HG03442 (cell line): ENCODE measurements around the gene CDK5.
A peak's percentile ranks its signal among the peaks of the same experiment; 100 is the strongest.

Experiments
- ATAC-seq: cut with Tn5 transposase; IDR thresholded peaks from one replicate; pipeline ENCODE4 v1.9.1; 2021; ENCODE audit warnings: mild to moderate bottlenecking, moderate library complexity; ENCODE audit not compliant: unreplicated experiment

The CDK5 gene

DNA sequence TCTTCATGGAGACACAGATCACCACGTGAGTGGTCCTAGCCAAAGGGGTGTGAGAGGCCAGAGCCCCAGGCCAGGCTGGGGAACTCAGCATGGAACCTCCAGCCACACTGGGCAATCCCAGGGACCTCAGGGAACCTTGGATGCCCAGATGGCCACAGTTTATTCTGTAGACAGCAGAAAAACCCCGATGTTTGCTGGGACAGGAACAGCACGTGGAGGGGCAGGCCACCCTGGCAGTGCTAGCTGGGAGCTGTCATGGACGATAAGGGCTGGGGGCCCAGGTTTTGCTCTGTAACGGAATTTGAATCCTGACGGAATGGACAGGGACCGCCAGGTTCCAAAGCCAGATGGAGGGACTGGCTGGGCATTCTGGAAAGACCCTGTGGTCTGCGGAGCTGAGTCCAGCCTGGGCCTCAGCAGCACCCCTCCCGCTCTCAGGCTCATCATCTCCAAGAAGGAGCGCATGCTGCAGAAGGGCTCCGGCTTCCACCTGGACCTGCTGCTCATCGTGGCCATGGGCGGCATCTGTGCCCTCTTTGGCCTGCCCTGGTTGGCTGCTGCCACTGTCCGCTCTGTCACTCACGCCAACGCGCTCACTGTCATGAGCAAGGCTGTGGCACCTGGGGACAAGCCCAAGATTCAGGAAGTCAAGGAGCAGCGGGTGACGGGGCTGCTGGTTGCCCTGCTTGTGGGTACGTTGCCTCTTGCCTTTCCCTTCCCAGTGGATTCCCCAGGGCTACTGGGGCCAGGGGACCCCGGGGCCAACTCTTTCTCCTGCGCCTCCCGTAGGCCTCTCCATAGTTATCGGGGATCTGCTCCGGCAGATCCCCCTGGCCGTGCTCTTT lies 17.3 kb upstream of the CDK5 start:
- no peak for ATAC-seq

DNA sequence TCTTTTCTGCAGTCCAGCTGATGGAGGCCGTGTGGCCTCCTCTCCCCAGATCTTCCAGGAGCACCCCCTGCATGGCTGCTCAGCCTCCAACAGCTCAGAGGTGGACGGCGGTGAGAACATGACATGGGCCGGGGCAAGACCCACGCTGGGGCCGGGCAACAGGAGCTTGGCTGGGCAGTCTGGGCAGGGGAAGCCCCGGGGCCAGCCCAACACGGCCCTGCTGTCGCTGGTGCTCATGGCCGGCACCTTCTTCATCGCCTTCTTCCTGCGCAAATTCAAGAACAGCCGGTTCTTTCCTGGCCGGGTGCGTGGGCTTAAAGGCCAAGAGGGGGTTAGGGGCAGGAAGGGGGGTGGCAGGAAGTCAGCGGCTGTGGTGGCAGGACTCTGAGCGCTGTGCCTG lies 16.3 kb upstream of the CDK5 start:
- ATAC-seq, result no peak

DNA sequence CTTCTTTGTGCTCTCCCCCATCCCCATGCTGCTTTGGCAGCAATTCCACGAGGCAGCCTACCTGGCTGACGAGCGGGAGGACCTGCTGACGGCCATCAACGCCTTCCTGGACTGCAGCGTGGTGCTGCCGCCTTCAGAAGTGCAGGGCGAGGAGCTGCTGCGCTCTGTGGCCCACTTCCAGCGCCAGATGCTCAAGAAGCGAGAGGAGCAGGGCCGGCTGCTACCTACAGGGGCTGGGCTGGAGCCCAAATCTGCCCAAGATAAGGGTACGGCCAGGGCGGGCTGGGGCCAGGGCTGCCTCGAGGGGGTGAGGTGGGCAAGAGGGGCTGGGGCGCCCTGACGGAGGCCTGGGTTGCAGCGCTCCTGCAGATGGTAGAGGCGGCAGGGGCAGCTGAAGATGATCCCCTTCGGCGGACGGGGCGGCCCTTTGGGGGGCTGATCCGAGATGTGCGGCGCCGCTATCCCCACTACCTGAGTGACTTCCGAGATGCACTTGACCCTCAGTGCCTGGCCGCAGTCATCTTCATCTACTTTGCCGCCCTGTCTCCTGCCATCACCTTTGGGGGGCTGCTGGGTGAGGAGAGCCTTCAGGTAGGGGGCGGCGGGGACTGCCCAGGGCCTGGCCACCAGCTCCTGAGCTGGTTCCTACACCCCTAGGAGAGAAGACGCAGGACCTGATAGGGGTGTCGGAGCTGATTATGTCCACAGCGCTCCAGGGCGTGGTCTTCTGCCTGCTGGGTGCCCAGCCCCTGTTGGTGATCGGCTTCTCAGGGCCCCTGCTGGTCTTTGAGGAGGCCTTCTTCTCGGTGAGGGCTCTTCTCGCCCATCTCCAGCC lies 13.6 kb upstream of the CDK5 start:
- ATAC-seq, result no peak

DNA sequence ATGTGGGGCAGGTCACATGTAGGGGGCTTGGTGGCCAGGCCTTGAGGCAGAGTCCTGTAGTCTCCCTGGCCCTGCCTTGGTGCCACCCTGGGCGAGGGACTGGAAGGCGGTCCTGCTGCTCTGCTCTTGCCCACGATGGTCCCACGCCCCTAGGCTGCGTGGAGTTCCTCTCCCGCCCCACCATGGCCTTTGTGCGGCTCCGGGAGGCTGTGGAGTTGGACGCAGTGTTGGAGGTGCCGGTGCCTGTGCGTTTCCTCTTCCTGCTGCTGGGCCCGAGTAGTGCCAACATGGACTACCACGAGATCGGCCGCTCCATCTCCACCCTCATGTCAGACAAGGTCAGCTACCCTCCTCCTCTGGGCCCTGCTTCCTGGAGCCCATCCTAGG lies 12.9 kb upstream of the CDK5 start:
- no peak for ATAC-seq

DNA sequence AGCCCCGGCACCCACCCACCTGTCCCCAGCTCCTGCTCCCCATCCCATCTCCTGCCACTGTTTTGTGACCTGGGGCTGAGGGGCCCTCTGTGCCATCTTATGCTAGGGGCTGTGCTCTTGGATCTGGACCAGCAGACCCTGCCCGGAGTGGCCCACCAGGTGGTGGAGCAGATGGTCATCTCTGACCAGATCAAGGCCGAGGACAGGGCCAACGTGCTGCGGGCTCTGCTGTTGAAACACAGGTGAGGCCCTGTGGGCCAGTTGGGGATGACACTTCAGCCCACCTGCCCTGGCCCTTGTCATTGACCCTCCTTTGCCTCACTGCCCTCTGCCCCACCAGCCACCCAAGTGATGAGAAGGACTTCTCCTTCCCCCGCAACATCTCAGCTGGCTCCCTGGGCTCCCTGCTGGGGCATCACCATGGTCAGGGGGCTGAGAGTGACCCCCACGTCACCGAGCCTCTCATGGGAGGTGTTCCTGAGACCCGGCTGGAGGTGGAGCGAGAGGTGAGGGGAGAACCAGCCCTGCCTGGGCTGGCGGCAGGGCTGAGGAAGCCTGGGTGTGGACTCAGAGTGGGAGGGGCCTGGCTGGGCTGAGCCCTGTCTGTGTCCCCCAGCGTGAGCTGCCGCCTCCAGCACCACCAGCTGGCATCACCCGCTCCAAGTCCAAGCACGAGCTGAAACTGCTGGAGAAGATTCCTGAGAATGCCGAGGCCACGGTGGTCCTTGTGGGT lies 12.3 kb upstream of the CDK5 start:
- ATAC-seq, result no peak

DNA sequence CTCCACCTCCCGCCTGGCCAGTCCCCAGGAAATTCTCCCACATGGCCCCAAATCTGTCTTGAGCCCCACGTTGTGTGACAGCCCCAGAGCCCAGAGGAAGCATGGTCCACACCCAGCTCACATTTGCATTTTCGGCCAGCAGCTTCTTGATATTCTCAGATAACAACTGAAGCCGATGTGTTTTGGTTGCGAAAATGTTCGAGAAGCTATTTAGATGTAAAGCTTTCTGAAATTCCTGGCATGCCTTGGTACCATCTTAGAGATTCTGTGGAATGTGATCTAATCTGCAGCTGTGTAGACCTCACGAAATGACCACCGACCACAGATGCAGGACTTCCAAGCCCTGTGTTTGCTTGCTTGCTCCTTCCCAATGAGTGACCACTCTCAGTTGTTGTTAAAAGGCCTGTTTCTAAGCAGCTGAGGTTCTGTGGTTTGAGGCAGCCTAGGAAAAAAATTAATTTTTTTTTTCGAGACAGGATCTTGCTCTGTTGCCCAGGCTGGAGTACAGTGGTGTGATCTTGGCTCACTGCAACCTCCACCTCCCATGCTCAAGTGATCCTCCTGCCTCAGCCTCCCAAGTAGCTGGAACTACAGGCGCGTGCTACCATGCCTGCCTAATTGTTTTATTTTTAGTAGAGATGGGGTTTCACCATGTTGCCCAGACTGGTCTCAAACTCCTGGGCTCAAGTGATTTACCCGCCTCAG lies 10.5 kb upstream of the CDK5 start:
- no peak for ATAC-seq

DNA sequence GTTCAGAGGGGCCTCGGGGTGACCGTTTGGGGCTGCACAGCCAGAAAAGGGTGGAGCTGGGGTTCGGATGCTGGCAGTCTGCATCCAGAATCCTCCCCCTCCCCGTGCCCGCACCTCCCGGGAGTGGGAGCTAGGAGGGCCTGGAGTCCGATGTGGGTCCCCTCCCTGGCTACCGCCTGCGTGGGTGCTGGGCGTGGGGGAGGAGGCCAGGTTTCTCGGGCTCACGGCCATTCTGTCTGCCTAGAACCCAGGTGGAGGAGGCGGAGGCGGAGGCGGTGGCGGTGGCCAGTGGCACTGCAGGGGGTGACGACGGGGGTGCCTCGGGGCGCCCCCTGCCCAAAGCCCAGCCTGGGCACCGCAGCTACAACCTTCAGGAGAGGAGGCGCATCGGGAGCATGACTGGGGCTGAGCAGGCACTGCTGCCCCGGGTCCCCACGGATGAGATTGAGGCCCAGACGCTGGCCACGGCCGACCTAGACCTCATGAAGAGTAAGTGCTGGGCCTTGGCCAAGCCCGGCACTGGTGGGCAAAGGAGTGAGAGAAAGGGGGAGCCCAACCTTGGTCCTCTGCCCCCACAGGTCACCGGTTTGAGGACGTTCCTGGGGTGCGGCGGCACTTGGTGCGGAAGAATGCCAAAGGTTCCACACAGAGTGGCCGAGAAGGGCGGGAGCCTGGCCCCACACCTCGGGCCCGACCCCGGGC lies 8.7 kb upstream of the CDK5 start:
- ATAC-seq, result no peak

DNA sequence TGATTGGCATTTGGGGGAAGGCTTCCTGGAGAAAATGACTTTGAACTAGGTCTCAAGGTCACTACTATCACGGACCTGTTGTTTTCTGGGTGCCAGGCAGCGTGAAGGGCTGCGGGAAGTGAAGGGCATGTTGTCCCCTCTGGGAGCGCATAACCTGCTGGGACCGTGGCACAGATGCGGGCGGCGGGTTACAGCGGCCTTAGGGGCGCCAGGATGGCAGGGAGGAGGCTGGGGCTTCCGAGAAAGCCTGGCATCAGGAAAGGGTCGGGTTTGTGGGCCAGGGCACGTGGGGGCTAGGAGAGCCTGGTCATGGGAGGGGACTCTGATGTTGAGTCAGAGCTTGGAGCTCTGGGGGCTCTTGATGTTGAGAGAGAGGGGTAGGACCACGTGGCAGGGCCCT lies 7.8 kb upstream of the CDK5 start:
- no peak for ATAC-seq

DNA sequence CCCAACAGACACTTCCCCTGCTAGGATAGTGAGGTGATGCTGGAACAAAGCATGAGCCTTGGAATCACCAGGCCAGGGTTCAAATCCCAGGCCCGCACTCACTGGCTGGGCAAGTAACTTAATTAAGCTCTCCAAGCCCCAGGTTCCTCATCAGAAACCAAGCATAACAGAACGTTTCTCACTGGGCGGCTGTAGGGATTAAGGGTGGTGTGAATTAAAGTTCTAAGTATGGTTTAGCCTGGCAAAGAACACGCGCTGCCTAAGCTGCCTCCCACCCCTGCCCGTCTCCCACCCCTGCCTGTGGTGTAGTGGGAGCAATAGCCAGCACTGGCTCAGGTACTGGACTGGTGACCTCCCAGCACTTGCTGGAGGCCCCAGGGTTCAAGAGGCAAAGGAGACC lies 7.3 kb upstream of the CDK5 start:
- no peak for ATAC-seq

DNA sequence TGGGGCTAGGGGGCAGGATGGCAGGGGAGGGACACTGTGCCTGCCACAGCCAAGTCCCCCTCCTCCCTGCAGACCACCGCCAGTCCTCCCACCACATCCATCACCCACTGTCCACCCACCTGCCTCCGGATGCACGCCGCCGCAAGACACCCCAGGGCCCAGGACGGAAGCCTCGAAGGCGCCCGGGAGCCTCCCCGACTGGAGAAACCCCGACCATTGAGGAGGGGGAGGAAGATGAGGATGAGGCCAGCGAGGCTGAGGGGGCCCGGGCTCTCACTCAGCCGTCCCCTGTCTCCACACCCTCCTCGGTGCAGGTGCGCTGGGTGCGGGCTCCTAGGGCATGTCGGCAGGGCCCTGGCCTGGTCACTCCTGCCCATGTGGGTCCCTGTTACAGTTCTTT lies 6.8 kb upstream of the CDK5 start:
- no peak for ATAC-seq

DNA sequence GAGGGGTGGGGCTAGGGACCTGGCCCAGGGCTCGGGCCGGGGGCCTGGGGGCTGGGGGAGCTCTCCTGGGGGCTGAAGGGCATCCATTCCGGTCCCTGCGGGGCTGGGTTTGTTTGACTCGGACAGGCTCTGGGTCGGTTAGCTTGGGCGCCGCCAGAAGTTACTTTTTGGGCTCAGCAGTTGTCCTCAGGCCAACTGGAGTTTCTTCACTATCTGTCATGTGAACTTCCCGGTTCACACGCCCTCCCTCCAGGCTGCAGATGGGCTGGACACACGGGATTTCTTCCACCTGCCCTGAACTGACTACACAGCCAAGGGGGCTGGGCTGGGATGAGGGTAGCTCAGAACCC lies 5.5 kb upstream of the CDK5 start:
- ATAC-seq, result no peak

DNA sequence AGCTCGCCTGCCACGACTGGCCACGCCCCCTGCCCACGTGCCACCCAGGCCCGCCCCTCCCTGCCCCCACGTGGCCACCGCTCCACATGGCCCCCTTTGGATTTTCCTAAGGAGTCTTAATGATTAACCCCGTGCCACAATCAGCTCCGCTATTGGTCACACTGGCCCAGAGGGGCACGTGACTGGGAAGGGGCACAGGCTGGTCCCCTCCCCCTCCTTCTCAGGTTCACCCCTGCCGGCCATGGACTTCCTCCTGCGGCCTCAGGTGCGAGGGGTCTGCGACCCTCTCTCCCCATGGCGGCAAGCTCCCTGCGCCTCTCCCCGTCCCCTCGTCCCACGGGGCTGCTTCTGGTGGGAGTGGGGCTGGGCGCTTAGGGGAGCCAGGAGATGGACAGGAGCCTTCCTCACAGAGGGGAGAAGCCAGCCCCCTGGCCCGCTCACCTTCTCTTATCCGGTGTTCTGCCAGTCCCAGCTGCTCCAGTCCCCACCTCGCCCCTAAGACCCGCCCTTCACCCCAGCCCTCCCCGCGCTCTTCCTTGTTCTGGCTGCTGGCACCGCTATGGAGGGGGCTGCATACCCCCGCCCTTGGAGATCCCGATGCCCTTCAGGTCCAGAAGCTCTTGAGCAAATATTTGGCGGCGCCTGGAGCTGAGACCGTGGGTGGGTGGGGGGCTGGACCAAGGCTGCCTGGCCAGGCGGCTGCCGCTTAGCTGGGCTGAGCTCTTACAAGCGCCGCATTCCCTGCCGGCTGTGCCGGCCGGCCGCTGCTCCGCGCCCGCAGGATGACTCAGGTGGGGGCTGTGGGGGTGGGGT lies 4.9 kb upstream of the CDK5 start:
- no peak for ATAC-seq

DNA sequence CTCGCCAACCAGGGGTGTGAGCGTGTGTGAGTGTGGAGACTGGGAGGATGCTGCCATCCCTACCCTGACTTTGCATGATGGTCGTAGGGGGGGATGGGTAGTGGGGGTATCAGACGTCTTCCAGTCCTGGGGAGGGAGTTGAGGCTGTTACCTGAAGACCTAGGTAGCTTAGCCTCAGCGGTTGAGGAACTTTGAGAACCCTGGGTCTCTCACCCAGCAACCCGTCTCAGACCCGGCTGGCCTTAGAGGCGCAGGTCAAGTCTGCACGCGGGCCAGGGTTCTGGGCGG lies 4.4 kb upstream of the CDK5 start:
- ATAC-seq, result no peak

DNA sequence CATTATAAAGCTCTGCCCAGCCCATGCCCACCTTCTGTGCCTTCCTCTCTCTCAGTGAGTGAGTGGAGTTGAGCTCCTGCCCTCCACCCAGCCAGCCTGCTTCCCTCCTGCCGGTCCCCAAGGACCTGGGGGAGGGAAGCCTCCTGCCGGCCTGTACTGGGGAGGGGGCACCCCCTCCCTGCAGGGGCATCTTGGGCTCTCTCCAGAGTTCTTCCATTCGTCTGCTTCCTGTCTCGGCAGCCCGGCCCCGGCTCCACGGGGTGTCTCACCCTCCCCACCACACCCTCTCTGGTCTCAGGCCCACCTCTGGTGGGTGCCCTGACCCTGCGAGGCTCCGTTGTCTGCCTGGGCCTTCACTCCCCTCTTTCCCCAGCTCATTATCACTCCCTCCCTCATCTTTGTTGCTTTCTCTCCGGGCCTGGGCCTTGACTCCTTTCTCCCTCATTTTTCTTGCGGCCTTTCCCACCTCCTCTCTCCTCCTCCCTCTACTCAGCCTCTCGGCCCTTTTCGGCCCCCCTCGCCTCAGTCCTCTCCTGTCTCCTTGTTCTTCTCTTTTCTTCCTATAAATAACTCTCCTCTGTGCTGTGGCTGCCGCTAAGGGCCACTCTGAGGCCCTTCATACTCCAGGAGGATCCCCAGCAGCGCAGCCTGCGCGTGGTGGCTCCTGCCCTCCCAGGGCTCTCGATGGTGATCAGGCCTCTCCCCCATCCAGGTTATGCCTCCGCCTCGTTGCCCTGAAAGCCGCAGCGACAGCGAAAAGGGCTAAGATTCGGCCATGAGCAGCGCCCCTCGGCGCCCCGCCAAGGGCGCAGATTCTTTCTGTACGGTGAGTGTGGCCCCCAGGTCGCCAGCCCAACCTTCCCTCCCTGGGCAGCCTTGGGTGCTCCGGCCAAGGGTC lies 3.8 kb upstream of the CDK5 start:
- ATAC-seq, result no peak

DNA sequence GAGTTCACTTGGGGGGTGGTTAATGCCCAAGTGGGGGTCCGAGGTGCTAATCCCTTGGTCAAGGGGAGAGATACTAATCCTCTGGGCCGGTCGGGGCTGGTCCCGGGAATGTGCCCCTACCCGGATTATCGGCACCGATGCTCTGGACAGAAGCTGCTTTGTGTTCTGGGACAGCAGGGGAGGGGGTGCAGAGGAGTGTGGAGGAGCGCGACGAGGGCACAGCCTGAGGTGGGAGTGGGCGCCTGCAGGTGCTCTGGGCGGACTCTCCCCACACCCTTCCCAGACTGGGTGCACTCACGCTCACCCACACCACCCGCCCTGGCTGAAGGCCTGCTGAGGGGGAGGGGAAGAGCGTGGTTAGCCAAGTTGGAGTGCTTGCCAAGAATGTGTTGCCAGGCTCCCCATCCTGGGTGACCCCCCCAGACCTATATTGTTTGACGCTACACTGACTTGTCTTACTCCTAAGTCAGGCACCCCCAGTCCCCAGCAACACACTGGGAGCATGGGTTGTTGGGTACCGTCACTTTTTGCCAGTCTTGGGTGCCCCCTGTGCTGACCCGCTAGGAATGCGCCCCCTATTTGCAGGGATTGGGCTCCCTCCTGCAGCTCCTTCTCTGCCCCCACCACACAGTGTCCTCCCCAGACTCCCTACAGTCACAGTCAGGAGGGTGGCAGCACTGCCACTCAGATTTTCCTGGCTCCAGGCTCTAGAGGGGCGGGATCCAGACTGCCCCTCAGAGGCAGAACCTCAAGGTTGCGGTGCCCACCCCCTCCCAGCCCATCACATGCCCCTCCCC lies 2.9 kb upstream of the CDK5 start:
- no peak for ATAC-seq

DNA sequence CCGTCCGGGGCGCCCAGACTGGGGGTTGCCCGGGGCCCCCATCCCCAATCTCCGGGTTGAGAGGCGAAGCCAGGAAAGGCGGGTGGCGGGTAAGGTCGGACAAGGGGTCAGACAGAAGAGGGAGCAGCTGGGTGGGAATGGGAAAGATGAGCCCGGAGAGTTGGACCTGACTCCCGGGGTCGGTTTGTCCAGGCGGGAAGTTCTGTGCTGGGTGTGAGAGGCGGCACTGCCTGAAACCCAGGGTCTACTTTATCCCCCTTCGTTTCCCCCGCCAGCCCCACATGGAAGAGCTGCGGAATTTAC lies 2.4 kb upstream of the CDK5 start:
- ATAC-seq, result no peak

DNA sequence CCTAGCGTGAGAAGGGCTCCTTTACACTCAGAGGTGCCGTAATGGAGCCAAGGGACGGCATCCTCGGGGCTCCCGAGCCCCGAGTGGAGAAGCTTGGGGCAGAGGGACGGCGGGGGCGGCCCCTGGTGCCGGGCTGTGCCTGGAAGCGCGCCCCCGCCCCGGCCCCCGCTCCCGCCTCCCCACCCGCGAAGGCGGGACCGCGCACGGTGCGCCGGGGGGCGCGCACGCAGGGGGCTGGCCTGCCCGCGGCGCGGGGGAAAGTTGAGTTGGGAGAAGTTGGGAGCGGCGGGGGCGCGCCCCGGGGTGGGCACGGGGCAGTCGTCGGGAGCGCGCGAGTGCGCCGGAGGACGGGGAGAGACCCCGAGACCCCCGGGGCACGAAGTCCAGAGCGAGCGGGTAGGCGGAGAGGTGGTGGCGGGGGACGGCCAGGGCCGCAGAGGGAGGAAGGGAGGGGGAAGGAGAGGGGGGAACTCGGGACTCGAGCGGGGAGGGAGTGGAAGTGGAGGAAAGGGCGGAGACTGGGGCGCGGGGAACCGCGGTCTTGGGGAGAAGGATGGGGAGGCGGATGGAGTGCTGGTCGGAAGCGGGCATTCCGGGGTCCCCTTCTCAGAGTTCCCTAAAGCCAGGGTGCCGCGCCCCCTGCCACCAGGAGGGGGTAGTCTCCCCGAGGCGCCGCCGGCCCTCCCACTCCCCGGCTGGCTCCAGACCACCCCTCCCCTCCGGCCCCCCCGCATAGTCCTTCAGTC lies 1.8 kb upstream of the CDK5 start, which contains the start of gene SLC4A2:
TSS of gene SLC4A2 (plus strand) at position 223 of the 746 bp plus-strand sequence. CDS start 2,399 bp downstream, outside the sequence.
- ATAC-seq, result peak; percentile 27
